Globus pallidus (tissue), 1 donor: Measurements from ENCODE around the gene LEMD1.

Experiments used
- DNase-seq: peaks from one replicate; pipeline ENCODE4 v3.0.0-alpha.2; 2015; ENCODE audit warnings: low spot score

LEMD1 gene, protein sequence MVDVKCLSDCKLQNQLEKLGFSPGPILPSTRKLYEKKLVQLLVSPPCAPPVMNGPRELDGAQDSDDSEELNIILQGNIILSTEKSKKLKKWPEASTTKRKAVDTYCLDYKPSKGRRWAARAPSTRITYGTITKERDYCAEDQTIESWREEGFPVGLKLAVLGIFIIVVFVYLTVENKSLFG

DNA sequence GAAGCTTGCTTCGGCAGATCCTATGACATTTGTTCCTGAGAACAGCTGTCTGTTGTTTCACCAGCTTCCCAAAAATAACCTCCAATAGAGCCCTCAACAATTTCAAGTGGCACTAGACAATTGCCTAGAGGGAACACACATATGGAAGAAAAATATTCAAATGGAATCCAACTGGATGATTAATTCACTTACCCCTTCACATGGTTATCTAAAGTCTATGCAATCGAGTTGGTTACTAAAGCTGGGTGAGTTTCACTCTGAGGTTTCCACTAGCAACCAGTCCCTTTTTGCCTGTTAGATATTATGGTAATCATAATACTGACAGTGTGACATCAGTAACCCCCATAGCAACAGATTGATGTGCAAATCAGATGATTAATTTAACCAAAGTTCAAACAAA lies at the start of gene LEMD1:
LEMD1 (minus strand) TSS at position 259 of the 400 bp plus-strand sequence. CDS start 1,520 bp downstream, outside the sequence.
- no peak for DNase-seq

DNA sequence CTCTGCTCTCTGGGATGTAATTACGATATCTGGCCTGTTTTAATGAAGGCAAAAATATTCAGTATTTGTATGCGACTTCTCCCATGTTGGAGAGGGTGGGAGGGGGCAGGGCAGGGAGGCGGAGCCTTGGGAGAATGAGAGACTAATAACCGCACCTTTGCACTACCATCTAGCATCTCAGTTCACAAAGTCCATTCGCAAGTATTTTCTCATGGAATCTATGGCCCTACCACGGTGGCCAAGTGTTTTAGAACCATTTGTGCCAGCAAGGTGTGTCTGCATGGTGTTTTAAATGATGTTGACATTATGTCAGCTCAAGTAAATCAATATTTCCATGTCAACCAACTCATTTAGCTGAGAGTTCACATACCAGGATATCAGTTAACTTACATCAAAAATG lies 48.3 kb upstream of the LEMD1 start:
- DNase-seq = no peak

DNA sequence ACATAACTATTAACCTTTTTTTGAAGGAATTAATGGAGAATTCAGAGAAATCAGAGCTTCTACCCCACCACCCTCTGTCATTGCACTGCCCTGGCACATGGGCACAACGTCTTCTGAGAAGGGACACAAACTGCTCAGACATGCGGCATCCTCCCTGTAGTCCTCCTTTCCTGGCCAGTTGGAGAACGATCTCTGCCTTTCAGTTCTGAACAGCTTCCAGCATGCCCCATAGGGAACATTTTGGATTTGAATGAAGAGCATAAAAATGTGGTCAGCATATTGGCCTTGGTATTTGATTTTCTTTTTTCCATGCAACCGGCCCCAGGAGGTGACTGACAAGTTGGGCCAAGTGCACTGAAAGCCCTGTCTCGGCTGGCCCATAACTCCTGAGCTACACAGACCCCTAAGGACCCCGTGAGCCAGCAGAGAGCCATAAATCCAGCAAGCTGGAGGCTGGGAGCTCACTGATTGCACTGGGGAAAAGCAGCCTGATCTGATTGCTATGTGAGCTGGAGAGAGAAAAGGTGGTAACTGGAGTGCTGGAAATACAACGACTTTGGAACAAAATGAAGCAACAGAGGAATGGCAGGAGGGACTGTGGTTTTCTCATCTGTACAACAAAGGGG lies 44.9 kb upstream of the LEMD1 start:
- DNase-seq = no peak

DNA sequence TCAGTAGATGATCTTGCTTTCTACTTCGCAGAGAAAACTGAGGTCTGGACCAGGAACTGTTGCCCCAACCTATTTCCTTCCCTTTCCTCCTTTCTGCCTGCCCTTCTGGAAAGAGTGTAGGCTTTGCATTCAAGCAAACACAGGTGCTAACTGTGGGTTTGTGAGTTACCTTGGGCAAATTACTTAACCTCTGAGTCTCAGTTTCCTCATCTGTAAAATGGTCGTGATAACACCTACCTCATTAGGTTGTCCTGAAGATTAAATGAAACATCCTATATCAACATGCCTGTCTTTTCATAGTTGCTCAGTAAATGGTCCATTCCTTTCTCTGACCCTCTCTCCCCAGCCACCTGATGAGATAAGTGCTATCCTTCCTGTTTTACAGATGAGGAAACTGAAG lies 43.5 kb upstream of the LEMD1 start:
- DNase-seq = no peak

DNA sequence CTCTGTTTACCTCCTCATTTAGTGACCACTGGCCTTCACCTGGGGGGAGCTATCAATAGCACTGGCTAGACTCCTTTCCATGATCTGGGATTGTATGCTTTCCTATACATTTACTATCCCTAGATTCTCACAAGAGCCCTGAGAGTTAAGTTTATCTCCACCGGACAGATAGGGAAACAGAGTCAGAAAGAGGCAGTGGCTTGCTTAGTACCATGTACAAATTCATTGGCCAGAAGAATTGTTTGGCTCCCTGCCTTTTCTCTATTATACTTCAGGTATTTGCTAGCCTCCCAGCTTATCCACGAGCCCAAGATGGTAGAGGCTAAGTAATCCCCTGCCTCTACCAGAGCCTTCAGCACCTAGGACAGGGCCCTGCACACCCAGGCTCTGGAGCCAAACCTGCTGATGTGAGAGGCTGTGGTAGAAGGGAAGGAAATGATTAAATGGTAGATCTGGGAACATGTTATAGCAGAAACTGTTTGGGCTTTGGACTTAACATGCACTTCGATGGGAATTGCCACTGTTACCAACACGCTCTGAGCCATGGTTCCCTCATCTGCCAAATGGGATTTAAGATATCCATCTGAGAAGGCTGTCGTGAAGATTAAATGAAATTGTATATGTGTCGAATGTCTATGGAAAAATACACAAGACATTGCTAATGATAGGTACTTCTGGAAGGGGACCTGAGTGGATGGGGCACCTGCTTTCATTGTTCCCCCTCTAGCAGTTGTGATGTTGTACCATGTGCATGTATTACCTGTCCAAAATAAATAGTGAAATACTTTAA lies 37.1 kb upstream of the LEMD1 start:
- DNase-seq = no peak

DNA sequence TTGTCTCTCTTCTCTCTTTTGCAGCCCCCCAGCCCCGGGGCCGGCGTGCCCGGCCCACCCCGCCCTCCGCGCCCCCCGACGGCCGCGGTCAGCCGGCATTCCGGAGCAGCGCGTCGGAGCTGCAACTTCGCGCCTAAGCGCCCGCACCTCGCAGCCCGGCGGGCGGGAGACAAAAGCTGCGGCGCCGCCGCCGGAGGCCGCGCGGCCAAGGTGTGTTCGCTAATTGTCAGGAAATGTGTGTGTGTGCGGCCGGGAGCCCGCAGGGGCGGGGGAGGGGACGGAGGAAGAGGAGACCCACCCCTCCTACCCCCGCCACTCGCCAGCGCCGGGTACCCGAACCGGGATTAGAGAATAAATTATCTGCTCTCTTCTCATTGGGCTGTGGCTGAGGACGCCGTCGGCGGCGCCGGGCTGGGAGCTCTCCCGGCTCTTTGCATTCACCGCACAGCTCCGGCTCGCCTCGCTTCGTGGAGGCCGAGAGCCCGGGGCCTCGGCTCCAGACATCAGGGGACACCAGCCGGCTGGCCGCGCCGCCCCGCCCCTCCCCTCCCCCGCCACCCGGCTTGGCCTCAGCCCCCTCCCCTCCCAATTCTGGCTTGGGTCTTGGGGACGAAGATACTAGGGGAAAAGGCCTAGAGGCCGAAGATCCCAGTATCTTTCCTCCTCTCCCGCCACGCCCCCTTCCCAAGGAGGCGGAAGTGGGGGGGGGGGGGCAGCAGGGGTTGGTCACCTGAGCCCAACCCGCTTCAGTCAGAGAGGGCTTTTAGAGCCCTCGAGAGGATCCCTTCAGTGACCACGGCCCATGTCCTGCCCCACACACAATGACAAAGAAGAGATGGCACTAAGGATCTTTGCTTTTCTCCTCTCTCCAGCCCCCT lies 35.3 kb upstream of the LEMD1 start:
- DNase-seq = no peak

DNA sequence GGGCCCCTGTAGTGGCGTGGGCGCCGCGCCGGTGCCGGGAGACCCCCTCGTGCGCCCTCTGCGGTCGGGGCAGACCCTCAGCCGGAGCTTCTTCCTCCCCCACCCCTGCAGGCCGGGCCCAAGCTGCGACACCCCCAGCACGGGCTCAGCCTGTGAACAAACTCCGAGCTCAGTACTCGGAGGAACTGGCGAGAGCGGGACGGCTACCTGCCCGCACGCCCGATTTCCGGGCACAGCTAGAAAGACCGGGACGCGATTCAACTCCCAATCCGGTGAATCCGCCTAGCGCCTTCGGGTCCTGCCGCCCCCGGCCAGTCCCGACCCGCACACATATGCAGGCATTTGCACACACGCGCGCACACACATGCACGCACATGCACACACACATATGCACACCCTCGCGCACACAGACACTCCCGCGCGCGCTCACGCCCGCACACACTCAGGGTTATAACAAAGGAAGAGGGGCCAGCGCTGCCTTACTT lies 34.6 kb upstream of the LEMD1 start:
- no peak for DNase-seq

DNA sequence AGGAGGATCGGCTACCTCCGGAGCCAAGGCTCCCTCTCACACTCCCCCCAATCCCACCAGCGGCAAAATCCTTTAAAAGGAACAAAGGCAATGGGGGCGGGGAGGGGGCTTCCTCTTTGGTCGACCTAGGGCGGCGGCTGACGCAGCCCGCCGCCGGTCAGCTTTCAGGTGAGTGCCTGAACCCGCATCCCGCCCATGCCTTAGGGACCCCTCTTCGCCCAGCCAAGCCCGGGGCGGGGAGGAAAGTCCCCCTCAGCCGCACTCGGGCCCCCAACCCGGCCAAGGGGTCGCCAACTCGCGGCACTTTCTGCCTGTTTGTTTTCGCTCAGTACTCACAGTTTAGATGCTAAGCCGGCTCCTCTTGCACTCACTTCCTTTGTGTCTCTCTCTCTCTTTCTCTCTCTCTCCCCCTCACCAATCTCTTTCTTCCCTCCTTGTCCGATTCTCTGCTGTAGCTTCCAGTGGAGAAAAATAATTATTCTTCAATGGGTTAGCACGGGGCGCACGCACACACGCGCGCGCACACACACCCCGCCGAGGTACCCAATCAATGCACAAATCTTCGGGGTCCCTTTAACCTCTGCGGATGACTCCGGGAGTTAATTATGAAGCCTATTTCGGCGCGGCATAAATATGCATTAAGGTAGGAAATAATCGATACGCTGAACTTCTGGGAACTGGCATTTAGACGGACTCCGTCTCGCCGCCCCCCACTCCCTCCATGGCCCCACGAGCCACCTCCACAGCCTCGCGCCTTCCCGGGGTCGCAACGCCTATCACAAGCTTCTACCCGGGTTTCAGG lies 33.9 kb upstream of the LEMD1 start, which contains the start of gene BLACAT1:
BLACAT1 (minus strand) TSS at position 465 of the 802 bp plus-strand sequence.
- no peak for DNase-seq

DNA sequence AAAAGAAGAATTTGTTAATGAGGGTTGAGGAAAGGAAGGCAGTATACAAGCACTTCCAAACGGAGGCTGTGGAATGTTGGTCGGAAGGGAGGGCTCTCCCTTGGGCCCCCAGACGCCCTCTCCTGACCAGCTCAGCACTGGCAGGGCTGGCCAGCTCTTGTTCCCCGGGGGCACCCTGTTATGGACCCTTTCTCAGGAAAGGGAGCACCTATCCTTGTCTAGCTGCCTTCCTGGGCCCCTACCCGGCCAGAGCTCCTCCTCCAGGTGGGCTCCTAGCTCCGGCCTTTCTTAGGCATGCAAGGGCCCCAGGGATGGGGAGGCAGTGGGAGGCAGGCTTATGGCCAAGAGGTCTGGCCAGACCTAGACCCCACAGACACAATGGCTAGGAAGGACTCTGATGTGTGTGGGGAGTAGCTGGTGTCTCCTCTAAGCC lies 33.1 kb upstream of the LEMD1 start:
- DNase-seq = no peak

DNA sequence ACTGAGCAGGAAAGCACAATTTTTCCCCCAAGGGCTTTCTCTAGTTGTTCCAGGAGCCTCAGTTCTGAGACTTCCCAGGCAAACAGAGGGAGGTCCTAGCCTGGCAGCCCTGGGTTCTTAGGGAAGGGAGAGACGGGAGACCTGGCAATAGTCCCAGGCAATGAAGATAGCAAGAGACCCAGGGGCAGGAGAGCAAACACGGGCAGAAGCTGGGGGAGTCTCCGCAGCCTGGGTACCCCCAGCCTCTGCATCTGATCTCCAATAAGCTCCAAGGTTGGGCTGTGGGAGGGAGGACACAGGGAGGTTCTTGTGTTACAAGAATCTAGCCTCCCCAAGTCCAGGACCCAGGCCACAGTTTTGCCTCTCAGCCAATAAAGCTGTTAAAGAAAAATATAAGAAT lies 31.6 kb upstream of the LEMD1 start:
- DNase-seq = no peak

DNA sequence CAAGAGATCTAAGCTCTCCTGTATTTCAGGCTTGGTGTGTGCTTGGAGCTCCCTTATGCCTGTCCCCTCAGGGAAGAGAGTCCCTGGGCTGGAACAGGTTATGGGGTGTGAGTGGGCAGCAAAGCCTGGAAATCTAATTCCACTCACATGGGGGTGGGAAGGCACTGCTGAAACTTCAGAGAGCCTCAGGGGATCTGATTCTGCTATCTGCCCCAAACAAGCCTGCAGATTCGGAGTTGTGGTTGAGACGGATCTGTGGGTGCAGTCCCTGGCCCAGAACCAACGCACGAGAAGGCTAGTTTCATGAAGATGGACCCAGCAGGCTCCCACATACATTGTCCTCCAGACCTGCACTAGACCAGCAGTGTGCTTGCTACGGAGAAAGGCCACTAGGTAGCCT lies 31.1 kb upstream of the LEMD1 start:
- DNase-seq = no peak

DNA sequence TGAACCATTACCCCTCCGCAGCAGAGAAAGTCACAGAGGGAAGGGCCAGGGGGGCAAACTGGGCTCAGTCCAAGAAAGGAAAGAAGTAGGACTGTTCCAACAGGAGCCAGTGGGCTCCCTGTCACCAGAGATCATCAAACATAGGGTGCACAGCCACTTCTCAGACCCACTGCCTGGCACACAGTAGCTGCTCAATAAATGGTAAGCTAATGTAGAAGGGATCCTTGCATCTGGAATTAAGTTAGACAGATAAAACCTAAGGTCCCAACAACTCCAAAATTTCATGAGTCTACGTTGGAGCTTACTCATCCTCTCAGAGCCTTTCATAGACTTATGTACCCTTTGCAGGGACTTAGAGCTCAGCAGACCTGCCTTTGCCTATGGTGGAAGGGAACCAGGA lies 30.5 kb upstream of the LEMD1 start:
- DNase-seq = no peak

DNA sequence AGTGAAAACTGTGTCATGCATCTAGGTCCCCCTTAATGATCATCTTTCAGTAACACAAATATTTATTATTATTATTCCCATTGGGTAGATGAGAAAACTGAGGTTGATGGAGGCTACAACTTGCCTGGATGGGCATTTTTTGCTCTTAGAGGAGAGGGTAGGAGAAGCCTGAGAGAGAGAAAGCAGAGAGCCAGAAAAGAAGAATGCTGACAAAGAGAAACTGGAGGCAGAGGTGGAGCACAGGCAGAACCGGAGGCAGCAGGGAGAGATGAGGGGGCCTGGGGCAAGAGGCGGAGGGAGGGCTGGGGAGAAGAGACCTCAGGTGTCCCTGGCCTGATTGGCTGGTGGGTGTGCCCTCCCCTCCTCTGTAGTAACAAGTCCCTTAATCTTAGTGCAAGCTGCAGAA lies 29.9 kb upstream of the LEMD1 start:
- DNase-seq = no peak

DNA sequence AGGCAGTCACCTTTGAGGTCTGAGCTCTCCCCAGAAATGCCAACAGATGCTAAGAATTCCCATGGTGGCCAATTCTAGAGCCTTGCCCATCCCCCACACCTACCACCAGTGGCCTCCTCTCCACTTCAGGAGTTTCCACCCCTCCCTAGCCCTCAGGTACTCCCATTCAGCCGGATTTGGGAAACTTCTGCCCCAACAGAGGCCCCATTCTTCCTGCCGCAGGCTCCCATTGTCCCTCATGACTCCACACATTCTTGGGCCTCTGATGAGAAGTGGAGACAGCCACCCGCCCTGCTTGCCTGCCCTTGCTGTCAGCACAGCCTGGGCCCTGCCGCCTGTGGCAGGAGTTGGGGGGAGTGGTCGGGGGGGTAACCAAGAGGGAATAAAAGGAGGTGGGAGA lies 29.3 kb upstream of the LEMD1 start:
- no peak for DNase-seq

DNA sequence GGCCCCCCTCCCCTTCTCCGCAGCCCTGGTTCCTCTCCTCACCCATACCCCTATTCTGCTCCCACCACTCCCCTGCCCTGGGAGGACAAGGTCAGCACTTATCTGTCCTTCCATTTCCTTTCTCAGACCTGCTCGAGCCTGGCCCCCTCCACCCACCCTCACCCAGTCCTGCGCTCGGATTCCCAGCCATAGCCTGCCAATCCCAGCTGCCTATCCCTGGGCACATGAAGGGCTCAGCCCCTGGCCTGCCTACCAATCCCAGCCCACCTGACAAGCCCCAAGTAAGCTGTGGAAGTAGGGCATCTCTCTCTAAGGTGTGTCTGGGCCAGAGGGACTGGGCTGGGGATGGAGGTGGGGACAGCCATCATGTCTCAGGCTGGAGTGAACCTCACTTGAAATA lies 28.6 kb upstream of the LEMD1 start:
- no peak for DNase-seq

DNA sequence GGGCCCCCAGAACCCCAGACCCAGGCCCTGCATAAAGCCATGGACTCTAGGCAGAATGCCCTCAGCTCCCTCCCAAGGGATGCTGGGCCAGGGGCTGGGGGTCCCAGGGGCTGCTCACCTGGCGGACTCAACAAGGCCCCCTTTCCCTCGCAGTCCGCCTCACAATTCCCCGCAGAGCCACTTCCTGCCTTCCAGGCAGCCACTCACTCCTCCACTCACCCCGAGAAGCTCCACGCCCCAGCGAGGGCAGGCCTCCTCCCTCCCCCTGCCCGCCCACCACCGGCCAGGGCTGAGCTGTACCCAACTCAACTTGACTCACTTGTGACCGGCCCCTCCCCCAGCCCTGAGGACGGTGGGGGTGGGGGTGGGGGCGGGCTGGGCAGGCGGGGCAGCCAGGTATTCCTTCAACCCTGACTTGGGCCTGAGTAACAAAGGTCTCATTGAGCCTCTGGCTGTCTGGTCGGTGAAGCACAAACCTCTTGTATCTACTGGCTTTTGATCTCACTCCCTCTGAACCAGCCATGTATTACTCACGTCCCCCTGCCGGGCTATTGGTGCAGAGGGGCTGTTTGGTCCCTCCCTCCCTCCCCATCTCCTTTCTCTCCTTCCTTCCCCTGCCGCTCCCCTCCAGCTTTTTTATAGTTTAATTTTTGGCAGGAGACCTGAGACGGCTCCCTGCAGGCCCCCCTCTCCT lies 28.0 kb upstream of the LEMD1 start:
- no peak for DNase-seq

DNA sequence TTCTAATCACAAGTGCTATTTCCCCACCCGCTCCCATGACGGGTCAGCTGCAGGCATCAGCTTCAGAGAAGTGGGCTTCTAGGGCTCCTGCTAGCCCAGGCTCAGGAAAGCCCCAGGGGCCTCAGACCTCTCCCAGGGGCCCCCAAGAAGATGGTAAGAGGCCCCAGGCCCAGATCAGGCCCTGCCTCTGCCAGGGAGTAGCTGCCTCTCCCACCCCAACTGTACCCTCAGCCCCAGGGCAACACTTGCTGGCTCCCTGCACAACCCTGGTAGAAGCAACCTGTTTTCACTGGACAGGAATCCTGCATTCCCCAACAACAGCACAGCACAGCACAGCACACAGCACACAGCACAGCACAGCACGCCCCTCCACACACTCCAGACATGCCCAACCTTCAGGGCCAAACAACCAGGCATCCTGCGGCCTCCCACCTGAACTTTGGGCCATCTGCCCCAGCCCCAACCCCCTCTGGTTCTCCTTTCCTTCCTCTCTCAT lies 27.4 kb upstream of the LEMD1 start:
- no peak for DNase-seq

DNA sequence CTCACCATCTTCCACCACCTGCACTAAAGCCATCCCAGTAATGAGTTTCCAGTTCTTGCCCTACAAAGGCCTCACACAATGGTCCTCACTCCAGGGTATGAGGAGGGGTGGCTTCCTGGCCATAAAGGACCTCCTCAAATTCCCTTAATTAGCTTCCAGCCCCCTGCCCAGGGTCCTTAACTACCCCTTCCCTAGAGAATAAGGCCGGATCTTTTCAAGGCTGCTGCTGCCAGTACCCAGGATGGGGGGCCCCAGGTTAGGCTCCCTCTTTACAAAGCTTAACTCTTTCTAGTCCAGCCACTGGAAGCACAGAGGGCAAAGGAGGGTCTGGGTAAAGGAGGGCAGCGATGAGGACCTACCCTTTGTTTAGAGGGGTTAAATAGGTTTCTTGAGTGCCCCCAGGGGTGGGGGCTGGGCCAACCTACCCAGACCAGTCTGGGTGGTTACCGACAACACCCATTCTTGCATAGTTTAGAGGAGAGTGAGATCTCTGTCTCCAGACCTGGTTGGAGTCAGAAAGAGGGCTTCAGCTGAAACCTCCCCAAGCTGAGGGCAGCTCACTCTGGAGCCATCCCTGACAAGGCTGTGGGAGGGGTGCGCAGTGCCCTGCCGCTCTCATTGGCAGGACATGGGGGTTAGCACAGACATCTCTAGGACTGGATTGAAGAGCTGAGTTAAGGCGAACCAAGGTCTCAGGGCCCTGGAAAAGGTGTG lies 26.8 kb upstream of the LEMD1 start:
- DNase-seq = no peak

DNA sequence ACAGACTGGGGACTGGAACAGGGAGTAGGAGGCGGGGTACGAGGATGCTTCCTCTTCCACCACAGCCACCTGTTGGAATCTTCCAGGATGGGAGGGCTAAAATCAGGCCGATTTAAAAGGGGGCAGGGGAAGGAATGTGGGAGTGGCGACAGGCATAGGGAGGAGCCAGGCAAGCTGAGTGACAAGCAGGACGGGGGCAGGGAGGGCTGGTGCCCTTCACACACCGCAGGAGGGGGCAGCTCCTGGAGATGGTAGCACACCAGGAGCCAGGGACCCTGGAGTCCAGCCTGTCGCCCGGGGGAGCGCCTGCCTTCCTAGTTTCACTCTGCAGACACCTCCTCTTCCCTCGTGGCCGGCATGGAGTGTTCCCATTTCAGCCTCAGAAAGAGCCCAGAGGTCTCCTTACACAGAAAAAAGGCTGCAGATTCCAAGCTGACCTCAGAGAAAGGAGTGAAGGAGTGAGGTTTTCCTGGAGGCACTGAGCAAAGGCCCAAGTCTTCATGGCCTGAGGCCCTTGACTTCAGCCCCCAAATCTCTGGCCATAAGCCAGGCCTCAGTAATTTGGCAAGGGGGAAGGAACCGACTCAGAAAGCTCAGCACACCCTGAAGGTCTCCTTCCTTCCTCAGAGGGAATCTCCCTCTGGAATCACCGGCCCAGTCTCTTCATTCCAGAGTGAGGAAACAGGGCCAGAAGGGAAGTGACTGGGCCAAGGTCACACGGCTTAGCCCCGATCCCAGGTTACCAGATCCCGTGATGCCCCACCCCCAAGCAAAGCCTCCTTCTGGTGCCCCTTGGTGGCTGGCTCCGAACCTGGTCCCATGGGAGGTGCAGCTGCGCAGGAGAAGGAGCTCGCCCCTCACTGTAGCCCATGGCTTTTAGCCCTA lies 25.8 kb upstream of the LEMD1 start:
- no peak for DNase-seq
